Karpas-422 (cell line): ENCODE results near the gene SFTPD. TPM values are rescaled to one million over a fixed set of nuclear protein-coding genes. Genes with fewer than 3 reads are reported as not detected.

Experiments used
- DNase-seq: peaks from one replicate; pipeline ENCODE4 v3.0.0-alpha.2; 2015
- H2AFZ ChIP-seq: fragments of 200-600 bp; sonication (generic); 2 replicates; pipeline ENCODE4 v1.6.1; 2014; ENCODE audit warnings: antibody characterized with exemption, low read length, mixed read lengths
- H3K27ac ChIP-seq: fragments of 200-600 bp; sonication (generic); 2 replicates; pipeline ENCODE4 v1.5.1; 2014; ENCODE audit warnings: mild to moderate bottlenecking, low read length, moderate library complexity
- H3K27me3 ChIP-seq: fragments of 200-600 bp; sonication (generic); 2 replicates; pipeline ENCODE4 v1.6.1; 2014; ENCODE audit warnings: low read length, mixed read lengths
- H3K36me3 ChIP-seq: fragments of 200-600 bp; sonication (generic); 2 replicates; pipeline ENCODE4 v1.6.1; 2014; ENCODE audit warnings: low read length, mixed read lengths; ENCODE audit not compliant: insufficient read depth
- H3K4me1 ChIP-seq: fragments of 200-600 bp; sonication (generic); 2 replicates; pipeline ENCODE4 v1.6.1; 2014; ENCODE audit warnings: mild to moderate bottlenecking, low read length, mixed read lengths
- H3K4me2 ChIP-seq: fragments of 200-600 bp; sonication (generic); 2 replicates; pipeline ENCODE4 v1.6.1; 2014; ENCODE audit warnings: low read length, low read depth, mild to moderate bottlenecking; ENCODE audit not compliant: poor library complexity, severe bottlenecking
- H3K4me3 ChIP-seq: fragments of 200-600 bp; sonication (generic); 2 replicates; pipeline ENCODE4 v1.5.1; 2014; ENCODE audit warnings: mild to moderate bottlenecking, antibody characterized with exemption, low read length, mixed read lengths
- H3K79me2 ChIP-seq: fragments of 200-600 bp; sonication (generic); 2 replicates; pipeline ENCODE4 v1.6.1; 2014; ENCODE audit warnings: mild to moderate bottlenecking, low read length, mixed read lengths
- H3K9ac ChIP-seq: fragments of 200-600 bp; sonication (generic); 2 replicates; pipeline ENCODE4 v1.6.0; 2014; ENCODE audit warnings: low read length
- H3K9me2 ChIP-seq: fragments of 200-600 bp; sonication (generic), shearing (Covaris generic); replicated peaks from 2 replicates; pipeline ENCODE4 v1.6.0; 2014; ENCODE audit warnings: mild to moderate bottlenecking, low read length, moderate library complexity; ENCODE audit not compliant: insufficient read depth
- H3K9me3 ChIP-seq: fragments of 300-700, 200-600 bp; sonication (generic); 2 replicates; pipeline ENCODE4 v1.6.1; 2014; ENCODE audit warnings: low read length, mixed read lengths
- H4K20me1 ChIP-seq: fragments of 200-600 bp; sonication (generic); 2 replicates; pipeline ENCODE4 v1.6.1; 2014; ENCODE audit warnings: mild to moderate bottlenecking, antibody characterized with exemption, low read length, low read depth; ENCODE audit not compliant: insufficient read depth
- total RNA-seq: library from RNA; depleted of rRNA; stranded (reverse); fragments of >200 nt; shearing (Covaris generic); gene quantifications from 2 replicates; pipeline ENCODE4 v1.2.3, GENCODE V29; 2014; ENCODE audit warnings: low replicate concordance

SFTPD gene
- total RNA-seq, 1 experiment from 2014 or later: not detected

DNA sequence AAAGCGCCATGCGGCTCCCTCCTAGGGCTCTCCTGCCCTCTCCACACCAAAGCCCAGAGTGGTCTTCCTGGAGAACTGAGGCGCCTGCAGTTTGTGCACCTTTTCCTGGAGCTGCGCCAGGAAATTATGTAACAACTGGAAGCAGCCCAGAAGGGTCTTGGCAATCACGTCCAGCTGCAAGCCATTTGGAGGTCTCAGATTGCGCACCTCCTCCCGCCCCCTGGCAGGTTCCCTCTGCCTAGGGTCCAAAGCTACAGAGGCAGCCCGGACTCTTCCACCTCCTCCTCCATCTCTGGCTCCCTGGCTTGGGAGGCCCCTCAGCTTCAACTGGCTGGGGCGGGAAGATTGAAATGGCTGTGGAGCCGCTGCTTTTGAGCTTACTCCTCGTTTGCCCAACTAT, 34.0 kb upstream of the SFTPD start:
- H2AFZ ChIP-seq: no peak overlapping the region
- no peak for DNase-seq
- H3K4me2 ChIP-seq: no peak overlapping the region

DNA sequence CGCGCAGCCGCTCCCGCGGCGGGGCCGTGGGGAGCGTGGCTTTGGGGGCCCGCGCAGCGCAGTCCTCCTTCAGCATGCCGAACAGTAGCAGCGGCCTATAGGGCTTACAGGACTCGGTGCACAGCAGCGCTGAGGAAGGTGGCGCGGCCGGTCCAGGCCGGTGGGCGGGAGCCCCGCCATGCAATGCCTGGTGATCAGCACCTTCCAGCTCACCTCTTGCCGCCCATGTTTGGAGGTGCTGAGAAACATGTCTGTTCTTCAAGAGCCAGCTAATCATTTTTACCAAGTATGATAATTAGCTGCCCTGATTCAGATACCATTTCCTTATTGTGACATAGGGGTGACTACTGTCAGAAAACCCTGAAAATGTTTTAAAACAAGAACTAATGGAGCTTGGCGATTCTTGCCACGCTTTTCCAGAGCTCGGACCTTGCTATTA, 33.5 kb upstream of the SFTPD start:
- DNase-seq: no peak
- Histone ChIP-seq H3K4me2 (no peak overlapping the region), H3K27ac (no peak overlapping the region), H3K79me2 (no peaks in the 10 kb centered on the region), H3K9me3 (no peaks in the 10 kb centered on the region), H3K9me2 (no peaks in the 10 kb centered on the region), H3K36me3 (no peaks in the 10 kb centered on the region), H3K27me3 (no peaks in the 10 kb centered on the region), H2AFZ (no peak overlapping the region), H3K4me1 (no peaks in the 10 kb centered on the region), H3K9ac (no peak overlapping the region), H3K4me3 (no peak overlapping the region), H4K20me1 (no peaks in the 10 kb centered on the region)

More for the DNA sequence above, 34.0 kb upstream of the SFTPD start:
- Histone ChIP-seq H3K36me3 (no peaks in the 10 kb centered on the region), H3K9ac (no peak overlapping the region), H3K4me3 (no peak overlapping the region), H3K9me2 (no peaks in the 10 kb centered on the region), H3K27me3 (no peaks in the 10 kb centered on the region), H3K27ac (no peak overlapping the region), H4K20me1 (no peaks in the 10 kb centered on the region), H3K4me1 (no peaks in the 10 kb centered on the region), H3K79me2 (no peaks in the 10 kb centered on the region), H3K9me3 (no peaks in the 10 kb centered on the region)

DNA sequence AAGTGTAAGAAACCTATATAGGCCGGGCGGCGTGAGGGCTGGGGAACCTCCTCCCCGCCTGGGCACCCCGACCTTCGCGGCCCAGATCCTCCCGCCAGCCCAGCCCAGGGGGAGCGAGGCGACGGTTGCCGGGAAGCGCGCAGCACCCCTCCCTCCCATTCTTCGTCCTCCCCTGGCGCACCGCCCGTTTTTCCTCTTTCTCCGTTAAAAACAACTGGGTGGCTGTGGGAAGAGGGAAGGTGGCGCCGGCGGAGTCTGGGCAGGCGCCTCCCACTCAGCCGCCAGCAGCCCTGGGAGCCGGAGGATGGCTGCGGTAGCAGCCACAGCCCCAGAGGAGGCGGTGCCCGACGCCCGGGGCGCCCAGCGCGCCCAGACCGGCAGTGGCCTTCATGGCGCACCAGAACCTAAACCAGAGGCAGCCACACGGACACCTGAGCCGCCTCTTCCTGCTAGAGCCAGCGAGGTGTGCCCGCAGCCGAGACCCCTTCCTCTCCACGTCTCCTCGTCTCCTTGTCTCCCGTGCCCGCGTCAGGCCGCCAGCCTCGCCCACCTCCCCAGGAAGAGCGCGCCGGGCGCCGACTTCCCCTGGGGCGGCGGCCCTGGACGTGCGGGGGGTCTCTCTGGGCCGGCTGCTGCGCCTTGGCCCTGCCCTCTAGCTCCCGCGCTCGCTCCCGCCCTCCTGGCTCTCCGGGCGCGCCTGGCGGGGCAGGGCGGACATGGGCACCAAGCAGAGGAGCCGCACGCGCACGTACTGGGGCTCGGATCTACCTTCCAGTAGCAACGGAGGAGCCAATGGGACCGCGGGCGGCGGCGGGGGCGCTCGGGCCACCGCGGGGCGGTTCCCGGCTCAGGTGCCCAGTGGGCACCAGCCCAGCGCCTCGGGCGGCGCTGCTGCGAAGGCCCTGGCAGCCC, 32.8 kb upstream of the SFTPD start:
- Histone ChIP-seq H3K4me3 (no peak overlapping the region), H3K4me1 (no peaks in the 10 kb centered on the region), H3K27me3 (no peaks in the 10 kb centered on the region), H3K36me3 (no peaks in the 10 kb centered on the region), H3K27ac (no peak overlapping the region), H3K9me2 (no peaks in the 10 kb centered on the region), H2AFZ (no peak overlapping the region), H3K79me2 (no peaks in the 10 kb centered on the region), H3K4me2 (no peak overlapping the region), H3K9ac (no peak overlapping the region), H4K20me1 (no peaks in the 10 kb centered on the region), H3K9me3 (no peaks in the 10 kb centered on the region)
- DNase-seq: no peak

DNA sequence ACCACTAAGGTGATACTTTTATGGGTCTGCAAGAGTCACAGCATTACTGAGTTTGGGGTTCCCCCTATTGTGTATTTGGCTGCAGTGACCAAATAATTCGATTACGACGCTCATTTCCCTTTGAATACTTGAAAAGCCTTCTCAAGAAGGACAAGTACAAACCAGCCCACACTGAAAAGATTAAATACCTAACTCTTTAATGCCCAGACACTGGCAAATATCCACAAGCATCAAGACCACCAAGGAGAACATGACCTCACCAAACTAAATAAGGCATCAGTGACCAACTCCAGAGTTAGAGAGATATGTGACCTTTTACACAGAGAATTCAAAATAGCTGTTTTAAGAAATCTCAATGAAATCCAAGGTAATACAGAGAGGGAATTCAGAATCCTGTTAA, 31.8 kb upstream of the SFTPD start:
- no peaks in the 10 kb centered on the region for H3K9me2 ChIP-seq

DNA sequence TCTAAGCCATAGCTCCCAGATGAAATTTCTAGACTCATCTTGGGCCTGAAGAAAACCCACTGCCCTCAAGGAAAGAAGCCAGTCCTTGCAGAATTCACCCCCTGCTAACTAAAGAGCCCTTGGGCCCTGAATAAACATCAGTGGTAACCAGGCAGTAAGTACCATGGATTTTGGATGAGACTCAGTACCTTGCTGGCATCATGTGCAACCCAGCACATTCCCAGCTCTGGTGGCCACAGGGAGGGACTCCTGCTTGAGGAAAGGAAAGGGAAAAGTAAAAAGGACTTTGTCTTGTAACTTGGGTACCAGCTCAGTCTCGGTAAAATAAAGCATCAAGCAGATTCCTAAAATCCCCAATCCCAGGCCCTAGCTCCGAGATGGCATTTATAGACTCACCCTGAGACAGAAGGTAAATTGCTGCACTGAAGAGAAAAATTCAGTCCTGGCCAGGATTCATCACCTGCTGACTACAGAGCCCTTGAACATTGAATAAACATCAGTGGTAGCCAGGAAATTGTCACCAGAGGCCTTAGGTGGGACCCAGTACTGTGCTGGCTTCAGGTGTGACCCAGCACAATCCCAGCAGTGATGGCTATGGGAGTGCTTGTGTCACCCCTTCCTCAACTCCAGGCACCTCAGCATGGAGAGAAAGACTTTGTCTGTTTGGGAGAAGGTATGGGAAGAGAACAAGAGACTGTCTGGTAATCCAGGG, 31.2 kb upstream of the SFTPD start:
- H4K20me1 ChIP-seq: no peaks in the 10 kb centered on the region
- DNase-seq: no peak
- no peak overlapping the region for H2AFZ ChIP-seq
- H3K27me3 ChIP-seq: no peaks in the 10 kb centered on the region
- no peak overlapping the region for H3K4me3 ChIP-seq
- H3K36me3 ChIP-seq: no peaks in the 10 kb centered on the region
- H3K4me1 ChIP-seq: no peaks in the 10 kb centered on the region
- no peaks in the 10 kb centered on the region for H3K9me2 ChIP-seq
- H3K9ac ChIP-seq: no peak overlapping the region
- no peak overlapping the region for H3K27ac ChIP-seq
- no peaks in the 10 kb centered on the region for H3K9me3 ChIP-seq
- H3K4me2 ChIP-seq: no peak overlapping the region
- no peaks in the 10 kb centered on the region for H3K79me2 ChIP-seq

More for the DNA sequence above, 31.8 kb upstream of the SFTPD start:
- DNase-seq: no peak
- H3K27ac ChIP-seq: no peak overlapping the region
- H3K9ac ChIP-seq: no peak overlapping the region
- no peaks in the 10 kb centered on the region for H3K27me3 ChIP-seq
- H3K9me3 ChIP-seq: no peaks in the 10 kb centered on the region
- no peaks in the 10 kb centered on the region for H3K4me1 ChIP-seq
- H3K4me3 ChIP-seq: no peak overlapping the region
- H3K79me2 ChIP-seq: no peaks in the 10 kb centered on the region
- H4K20me1 ChIP-seq: no peaks in the 10 kb centered on the region
- H2AFZ ChIP-seq: no peak overlapping the region
- H3K4me2 ChIP-seq: no peak overlapping the region
- H3K36me3 ChIP-seq: no peaks in the 10 kb centered on the region

DNA sequence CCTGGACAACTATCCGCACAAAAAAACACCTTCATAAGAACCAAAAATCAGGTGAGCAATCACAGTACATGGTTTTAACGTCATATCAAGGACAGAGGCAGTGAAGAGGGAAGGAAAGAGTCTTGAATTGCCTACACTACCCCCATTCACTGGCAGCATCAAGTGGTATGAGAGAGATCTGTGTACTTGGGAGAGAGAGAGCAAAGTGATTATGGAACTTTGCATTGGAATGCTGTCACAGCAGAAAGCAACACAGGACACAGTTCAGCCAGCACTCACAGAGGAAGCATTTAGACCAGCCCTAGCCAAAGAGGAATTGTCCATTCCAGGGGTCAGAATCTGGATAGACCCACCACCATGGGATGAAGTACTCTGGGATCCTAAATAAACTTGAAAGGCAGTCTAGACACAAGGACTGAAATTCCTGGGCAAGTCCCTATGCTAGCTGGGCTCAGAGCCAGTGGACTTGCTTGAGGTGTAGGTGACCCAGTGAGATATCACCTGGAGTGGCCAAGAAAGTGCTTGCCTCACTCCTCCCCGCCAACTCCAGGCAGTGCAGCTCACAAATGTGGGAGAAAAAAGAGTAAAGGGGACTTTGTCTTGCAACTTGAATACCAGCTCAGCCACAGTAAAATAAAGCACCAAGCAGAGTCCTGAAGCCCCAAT, 30.5 kb upstream of the SFTPD start:
- Histone ChIP-seq H2AFZ (no peak overlapping the region), H4K20me1 (no peaks in the 10 kb centered on the region), H3K4me2 (no peak overlapping the region), H3K9ac (no peak overlapping the region), H3K79me2 (no peaks in the 10 kb centered on the region), H3K9me3 (no peaks in the 10 kb centered on the region), H3K4me1 (no peaks in the 10 kb centered on the region), H3K9me2 (no peaks in the 10 kb centered on the region), H3K4me3 (no peak overlapping the region), H3K36me3 (no peaks in the 10 kb centered on the region), H3K27me3 (no peaks in the 10 kb centered on the region), H3K27ac (no peak overlapping the region)
- DNase-seq: no peak

DNA sequence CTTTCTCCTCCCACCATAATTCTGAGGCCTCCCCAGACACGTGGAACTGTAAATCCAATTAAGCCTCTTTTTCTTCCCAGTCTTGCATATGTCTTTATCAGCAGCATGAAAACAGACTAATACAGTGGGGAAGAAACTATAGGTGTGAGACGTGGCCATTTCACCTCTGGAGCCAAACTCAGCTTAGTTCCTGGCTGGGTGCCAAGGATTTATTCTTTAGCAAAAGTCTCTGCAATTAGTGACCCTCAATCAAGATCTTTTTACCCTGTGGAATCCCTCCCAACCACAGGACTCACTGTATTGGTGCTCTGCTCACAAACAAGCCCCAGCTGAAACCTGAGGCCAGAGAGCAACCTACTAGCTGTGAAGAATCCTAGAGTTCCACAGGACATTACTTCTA, 28.1 kb upstream of the SFTPD start:
- H3K4me3 ChIP-seq: no peak overlapping the region
- H3K9ac ChIP-seq: no peak overlapping the region
- no peaks in the 10 kb centered on the region for H3K9me2 ChIP-seq
- no peaks in the 10 kb centered on the region for H3K27me3 ChIP-seq
- H3K27ac ChIP-seq: no peak overlapping the region
- H3K4me1 ChIP-seq: no peaks in the 10 kb centered on the region
- no peaks in the 10 kb centered on the region for H4K20me1 ChIP-seq
- H3K79me2 ChIP-seq: no peaks in the 10 kb centered on the region
- DNase-seq: no peak
- no peaks in the 10 kb centered on the region for H3K9me3 ChIP-seq
- no peaks in the 10 kb centered on the region for H3K36me3 ChIP-seq
- H2AFZ ChIP-seq: no peak overlapping the region
- no peak overlapping the region for H3K4me2 ChIP-seq

DNA sequence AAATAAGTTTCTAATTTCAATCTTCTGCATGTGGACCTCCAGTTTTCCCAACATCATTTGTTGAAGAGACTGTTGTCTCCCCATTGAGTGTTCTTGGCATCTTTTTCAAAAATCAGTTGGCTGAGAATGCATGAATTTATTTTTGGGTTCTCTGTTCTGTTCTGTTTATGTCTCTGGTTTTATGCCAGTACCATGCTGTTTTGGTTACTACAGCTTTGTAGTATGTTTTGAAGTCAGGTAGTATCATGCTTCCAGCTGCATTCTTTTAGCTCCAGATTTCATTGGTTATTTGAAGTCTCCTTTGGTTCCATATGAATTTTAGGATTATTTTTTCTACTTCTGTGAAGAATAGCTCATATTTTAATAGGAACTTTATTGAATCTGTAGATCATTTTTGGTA, 21.2 kb upstream of the SFTPD start:
- Histone ChIP-seq H3K27me3 (no peaks in the 10 kb centered on the region), H3K9me3 (no peaks in the 10 kb centered on the region), H3K9ac (no peak overlapping the region), H3K4me1 (no peaks in the 10 kb centered on the region), H3K4me3 (no peak overlapping the region), H2AFZ (no peak overlapping the region), H3K4me2 (no peak overlapping the region), H3K27ac (no peak overlapping the region), H4K20me1 (no peaks in the 10 kb centered on the region), H3K9me2 (no peaks in the 10 kb centered on the region), H3K36me3 (no peaks in the 10 kb centered on the region), H3K79me2 (no peaks in the 10 kb centered on the region)
- DNase-seq: no peak
